HG03139 (cell line): ENCODE measurements around the gene SLC7A9.

ENCODE experiments used
- ATAC-seq: cut with Tn5 transposase; IDR thresholded peaks from one replicate; pipeline ENCODE4 v1.9.1; 2021; ENCODE audit not compliant: unreplicated experiment

SLC7A9 gene

DNA sequence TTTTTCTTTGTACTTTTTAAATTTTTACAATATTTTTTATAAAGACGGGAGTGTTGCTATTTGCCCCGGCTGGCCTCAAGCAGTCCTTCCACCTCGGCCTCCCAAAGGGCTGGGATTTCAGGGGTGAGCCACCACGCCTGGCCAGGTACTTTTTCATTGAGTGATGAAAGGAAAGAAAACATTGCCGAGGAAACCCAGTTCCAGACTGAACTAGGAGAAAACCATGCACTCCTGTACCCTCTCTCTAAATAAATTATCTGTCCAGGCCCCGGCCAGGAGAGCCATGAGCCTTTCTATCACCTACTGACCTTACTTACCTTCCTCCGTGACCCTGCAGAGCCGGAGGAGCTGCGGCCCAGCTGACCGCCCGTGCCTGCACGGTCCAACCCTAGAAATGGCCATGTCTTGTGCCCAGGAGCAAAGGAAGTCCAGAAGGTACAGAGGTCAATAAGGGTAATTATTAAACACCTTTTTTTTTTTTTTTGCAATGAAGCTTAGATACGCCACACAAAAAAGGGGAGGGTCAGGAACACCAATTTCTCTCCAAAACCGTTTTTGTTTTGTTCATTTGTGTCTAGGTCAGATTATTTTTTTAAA is at the start of gene SLC7A9:
SLC7A9 (minus strand) TSS at position 399 of the 597 bp plus-strand sequence. CDS start 1,233 bp downstream, outside the sequence.
- no peak for ATAC-seq

DNA sequence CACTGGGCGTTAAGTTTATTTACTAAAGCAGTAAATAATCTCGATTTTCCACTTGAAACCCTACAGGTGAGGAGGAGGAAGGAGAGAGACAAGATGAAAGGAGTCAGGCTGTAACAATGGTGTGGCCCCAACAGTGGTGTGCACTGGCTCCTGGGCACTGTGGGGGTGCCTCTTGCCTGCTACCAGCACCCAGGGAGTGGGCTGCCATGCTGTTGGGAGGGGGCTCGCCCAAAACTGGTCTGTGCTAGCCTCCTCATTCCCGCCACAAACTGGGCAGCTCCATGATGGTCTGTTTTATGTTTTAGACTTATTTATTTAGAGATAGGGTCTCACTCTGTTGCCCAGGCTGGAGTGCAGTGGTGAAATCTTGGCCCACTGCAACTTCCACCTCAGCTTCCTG is 49.8 kb upstream of the SLC7A9 start:
- no peak for ATAC-seq

DNA sequence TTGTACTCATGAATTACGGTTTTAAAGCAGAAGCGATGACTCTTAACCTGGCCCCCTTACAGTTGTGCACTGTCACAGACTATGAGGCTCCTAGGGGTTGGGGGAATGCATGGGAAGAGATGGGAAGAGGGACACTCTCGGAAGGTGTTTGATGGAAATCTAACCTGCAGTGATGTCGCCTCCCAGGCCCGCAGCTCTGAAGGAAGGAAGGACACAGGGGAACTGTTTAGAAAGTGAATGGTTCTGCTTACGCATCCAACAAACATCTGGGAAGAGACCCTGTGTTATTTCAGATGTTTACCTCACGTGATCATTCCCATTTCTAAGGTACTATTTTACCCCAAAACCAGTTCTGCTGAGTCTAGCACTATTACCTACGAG is 48.0 kb upstream of the SLC7A9 start:
- no peak for ATAC-seq

DNA sequence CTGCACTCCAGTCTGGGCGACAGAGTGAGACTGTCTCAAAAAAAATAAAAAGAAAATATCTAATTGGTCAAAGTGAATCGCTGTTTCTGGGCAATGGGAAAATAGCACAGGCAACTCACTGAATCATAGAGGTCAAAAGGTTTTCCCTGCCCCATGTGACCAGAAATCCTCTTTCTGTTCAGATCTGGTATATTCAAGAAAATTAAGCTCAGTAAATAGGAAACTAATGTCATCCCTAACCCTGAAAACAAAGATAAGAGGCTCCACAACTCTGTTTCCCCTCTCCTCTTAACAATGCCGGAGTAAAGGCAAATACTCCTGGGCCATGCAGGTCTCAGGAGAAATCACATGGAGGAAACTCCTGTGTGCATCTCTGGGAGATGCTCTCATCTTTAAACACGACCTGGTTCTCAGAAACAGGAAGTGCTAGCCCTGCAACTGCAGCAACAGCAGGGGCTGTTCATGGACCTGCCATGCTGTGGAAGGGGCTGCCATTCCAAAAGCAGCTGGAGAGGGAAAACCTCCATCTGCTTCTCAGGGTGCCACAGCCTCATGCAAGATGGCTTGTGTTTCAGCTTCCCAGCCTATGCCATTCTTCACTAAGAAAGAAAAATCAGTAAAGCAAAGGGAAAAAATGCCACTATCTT is 47.5 kb upstream of the SLC7A9 start:
- ATAC-seq = no peak

DNA sequence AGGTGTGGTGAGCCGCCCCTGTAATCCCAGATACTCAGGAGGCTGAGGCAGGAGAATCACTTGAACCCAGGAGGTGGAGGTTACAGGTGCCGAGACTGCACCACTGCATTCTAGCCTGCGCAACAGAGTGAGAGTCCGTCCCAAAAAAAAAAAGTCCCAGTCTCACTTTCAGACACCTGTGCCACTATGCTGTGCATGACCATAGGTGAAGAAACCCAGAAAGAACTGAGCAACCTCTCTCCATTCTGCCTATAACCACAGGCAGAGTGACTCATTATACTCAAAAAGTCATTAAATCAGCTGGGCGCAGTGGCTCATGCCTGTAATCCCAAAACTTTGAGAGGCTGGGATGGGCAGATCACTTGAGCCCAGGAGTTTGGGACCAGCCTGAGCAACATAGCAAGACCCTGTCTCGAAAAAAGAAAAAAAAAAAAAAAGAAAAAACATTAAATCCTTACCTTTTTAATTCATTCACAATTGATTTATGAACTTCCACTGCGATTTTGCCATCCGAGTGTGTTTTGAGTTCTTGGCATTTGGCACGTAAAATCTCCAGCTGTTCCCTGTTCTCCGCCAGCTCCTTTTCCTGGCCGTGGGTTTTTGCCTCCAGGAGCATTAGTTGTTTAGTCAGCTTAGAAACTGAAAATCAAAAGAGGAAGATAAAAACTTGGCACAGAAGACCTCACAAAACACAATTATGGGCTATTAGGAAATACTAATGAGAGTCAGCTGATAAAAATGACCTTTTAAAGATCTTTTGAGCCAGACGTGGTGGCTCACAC is 45.5 kb upstream of the SLC7A9 start:
- no peak for ATAC-seq

DNA sequence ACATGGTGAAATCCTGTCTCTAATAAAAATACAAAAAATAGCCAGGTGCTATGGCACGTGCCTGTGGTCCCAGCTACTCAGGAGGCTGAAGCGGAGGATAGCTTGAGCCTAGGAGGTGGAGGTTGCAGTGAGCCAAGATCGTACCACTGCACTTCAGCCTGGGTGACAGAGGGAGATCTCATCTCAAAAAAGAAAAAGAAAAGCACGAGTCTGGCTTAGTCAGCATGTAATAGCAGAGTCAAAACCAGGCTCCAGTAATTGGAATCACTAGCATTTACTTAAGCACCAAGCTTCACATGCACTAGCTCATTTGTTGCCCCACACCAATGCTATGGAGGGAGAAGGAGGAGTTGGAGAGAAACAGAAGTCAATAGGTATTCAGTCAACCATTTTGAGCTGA is 41.9 kb upstream of the SLC7A9 start:
- ATAC-seq = no peak

- no peak for ATAC-seq
Measured at GRCh38 chr19:32910874-32911273, 41.3 kb upstream of the SLC7A9 start.

- no peak for ATAC-seq
Measured at GRCh38 chr19:32910094-32910493, 40.5 kb upstream of the SLC7A9 start.

- ATAC-seq = no peak
Measured at GRCh38 chr19:32909257-32909656, 39.7 kb upstream of the SLC7A9 start.

- no peak for ATAC-seq
Measured at GRCh38 chr19:32908641-32909190, 39.1 kb upstream of the SLC7A9 start.

GRCh38 chr19:32902448-32902847 is 32.9 kb upstream of the SLC7A9 start:
- no peak for ATAC-seq

GRCh38 chr19:32901504-32902161 is 32.1 kb upstream of the SLC7A9 start:
- ATAC-seq = no peak

DNA sequence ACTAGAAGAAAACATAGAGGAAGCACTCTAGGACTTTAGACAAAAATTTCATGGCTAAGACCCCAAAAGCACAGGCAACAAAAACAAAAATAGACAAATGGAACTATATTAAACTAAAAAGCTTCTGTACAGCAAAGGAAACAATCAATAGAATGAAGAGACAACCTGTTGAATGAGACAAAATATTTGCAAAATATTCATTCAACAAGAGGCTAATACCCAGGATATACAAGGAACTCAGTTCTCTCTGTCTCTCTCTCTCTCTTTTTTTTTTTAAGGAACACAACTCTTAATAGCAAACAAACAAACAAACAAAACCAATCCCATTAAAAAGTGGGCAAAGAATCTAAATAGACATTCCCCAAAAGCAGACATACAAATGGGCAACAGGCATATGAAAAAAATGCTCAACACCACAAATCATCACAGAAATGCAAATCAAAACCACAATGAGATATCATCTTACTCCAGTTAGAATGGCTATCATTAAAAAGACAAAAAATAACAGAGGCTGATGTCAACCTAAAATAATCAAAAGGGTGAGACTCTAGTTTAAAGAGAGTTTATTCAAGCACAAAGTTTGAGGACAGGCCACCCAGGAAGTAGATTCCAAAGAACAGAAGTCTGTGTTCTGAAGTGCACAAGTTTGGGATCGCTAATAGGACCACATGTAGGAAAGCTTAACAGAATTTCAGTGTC is 27.1 kb upstream of the SLC7A9 start:
- ATAC-seq = no peak

DNA sequence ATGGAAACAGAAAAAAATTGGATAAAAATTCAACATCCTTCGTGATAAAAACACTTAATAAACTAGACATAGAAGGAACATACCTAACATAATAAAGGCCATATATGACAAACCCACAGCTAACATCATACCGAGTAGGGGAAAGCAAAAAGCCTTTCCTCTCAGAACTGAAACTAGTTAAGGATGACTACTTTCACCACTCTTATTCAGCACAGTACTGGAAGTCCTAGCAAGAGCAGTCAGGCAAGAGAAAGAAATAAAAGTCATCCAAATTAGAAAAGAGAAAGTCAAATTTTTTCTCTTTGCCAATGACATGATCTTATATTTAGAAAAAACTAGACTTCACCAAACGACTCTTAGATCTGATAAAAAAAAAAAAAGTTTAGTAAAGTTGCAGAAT is 25.8 kb upstream of the SLC7A9 start:
- ATAC-seq = no peak

- ATAC-seq = no peak
Measured at GRCh38 chr19:32891609-32892008, 22.0 kb upstream of the SLC7A9 start.

GRCh38 chr19:32890841-32891240 is 21.3 kb upstream of the SLC7A9 start:
- ATAC-seq = no peak

- no peak for ATAC-seq
Measured at GRCh38 chr19:32890326-32890725, 20.8 kb upstream of the SLC7A9 start.

DNA sequence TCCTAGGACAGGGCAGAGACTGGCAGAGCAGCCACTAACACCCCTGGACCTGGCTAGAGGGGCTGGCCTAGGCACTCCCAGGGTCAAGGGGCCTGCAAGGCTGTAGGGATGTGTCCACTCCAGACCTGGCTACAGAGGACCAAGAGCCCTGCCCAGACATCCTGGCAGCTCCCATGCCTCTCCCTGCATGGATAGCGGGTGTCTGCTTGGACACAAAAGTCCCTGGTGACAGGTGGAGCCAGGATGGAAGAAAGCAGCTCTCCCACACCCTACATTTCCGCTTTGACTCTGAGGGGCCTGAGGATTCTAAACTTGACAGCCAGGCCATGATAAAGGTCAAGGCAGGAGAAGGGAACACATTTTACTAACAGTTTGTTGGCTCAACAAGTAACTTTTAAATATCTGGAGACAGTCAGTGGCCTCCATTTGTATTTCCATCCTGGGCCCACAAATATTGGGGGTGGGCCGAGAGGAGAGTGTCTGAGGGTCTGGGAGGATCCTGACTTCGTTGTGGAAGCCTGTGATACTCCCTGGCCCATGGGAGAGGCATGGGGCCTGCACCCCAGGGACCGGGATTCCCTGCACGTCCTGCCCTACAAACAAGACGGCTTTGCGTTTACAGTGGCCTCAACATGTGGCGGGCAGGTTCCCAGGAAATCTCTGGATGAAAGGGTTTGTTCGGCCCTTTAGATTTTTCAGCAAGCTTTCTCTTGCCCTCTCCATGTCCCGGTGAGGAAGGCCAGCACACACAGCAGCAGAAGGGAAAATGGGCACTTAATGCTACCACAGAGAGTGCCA is 19.8 kb upstream of the SLC7A9 start:
- ATAC-seq = no peak

GRCh38 chr19:32887572-32888215 is 18.1 kb upstream of the SLC7A9 start:
- no peak for ATAC-seq

DNA sequence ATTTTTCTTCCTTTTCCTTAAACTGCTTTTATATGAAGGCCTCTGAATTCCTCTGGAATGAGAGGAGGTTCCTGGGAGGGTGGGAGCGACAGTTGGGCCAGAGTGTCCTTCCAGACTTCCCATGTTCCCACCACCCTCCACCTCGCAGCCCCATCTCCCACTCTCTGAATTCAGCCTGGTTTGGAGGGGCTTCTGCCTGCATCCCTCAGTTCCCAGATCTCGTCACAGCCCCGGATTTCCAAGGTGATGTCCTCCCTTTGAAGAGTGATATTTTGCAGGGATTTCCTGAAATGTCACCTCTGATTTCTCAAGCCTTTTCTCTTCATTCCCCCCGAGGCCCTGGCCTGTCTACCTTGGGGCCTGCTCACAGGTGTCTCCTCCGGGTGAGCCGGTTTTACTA is 16.7 kb upstream of the SLC7A9 start:
- no peak for ATAC-seq
